IMR-90 (cell line): Measurements from ENCODE around the gene VIPR2. TPM values are rescaled to one million over a fixed set of nuclear protein-coding genes. Genes with fewer than 3 reads are reported as not detected.

Experiments used
- ATAC-seq: fragments of 200-7000 bp; cut with Tn5 transposase; 2 replicates; pipeline ENCODE4 v1.9.1; 2020; ENCODE audit warnings: low read depth, mild to moderate bottlenecking, moderate library complexity
- BruUV-seq: library from RNA; stranded (reverse); fragments of 400-500 nt; replicated peaks from 2 replicates; lab custom pipeline; 2021; lab: Mats Ljungman, UMichigan
- CTCF ChIA-PET: fragments of 300-600 bp; formaldehyde crosslinking; extraction: SDS; loops from one replicate; lab custom pipeline; 2021; ENCODE audit warnings: antibody characterized with exemption; lab: Yijun Ruan, JAX
- POLR2A ChIA-PET: fragments of 300-600 bp; sonication (Branson Sonifier 250); formaldehyde crosslinking; loops from one replicate; lab custom pipeline; 2022; ENCODE audit warnings: antibody characterized with exemption; ENCODE audit not compliant: unreplicated experiment; lab: Charles Lee
- DNase-seq: peaks from one replicate; pipeline ENCODE4 v3.0.0; 2013
- H2AFZ ChIP-seq: replicated peaks from 2 replicates; pipeline ENCODE3; 2013; ENCODE audit warnings: low read length, mild to moderate bottlenecking; ENCODE audit not compliant: poor library complexity
- H2AK5ac ChIP-seq: 2 replicates; pipeline ENCODE4 v1.6.1; 2013; ENCODE audit warnings: low read depth, low read length, inconsistent platforms
- H2AK9ac ChIP-seq: replicated peaks from 2 replicates; pipeline ENCODE3; 2013; ENCODE audit warnings: mild to moderate bottlenecking, low read depth, low read length, moderate library complexity; ENCODE audit not compliant: poor library complexity
- H2BK120ac ChIP-seq: 2 replicates; pipeline ENCODE4 v1.6.1; 2013; ENCODE audit warnings: low read depth, low read length, inconsistent platforms
- H2BK15ac ChIP-seq: 3 replicates; pipeline ENCODE4 v1.6.1; 2013; ENCODE audit warnings: low read depth, low read length, inconsistent platforms
- H2BK20ac ChIP-seq: 2 replicates; pipeline ENCODE4 v1.6.1; 2013; ENCODE audit warnings: low read depth, mild to moderate bottlenecking, inconsistent platforms, low read length, moderate library complexity
- H2BK5ac ChIP-seq: 2 replicates; pipeline ENCODE4 v1.6.1; 2013; ENCODE audit warnings: mild to moderate bottlenecking, low read depth, low read length, inconsistent platforms; ENCODE audit not compliant: poor library complexity, severe bottlenecking
- H3K14ac ChIP-seq: replicated peaks from 2 replicates; pipeline ENCODE4 v1.6.1; 2013; ENCODE audit warnings: low read depth, low read length, inconsistent platforms
- H3K18ac ChIP-seq: 2 replicates; pipeline ENCODE4 v1.6.1; 2013; ENCODE audit warnings: low read depth, low read length, control low read depth
- H3K23ac ChIP-seq: 2 replicates; pipeline ENCODE4 v1.6.1; 2013; ENCODE audit warnings: low read depth, low read length, inconsistent platforms
- H3K27ac ChIP-seq: 2 replicates; pipeline ENCODE4 v1.5.1; 2013; ENCODE audit warnings: mild to moderate bottlenecking, control low read depth, low read length; ENCODE audit not compliant: insufficient read depth
- H3K27me3 ChIP-seq: 2 replicates; pipeline ENCODE4 v1.6.1; 2013; ENCODE audit warnings: low read length; ENCODE audit not compliant: control insufficient read depth, insufficient read depth
- H3K36me3 ChIP-seq: 2 replicates; pipeline ENCODE4 v1.6.1; 2013; ENCODE audit warnings: low read length, mixed read lengths; ENCODE audit not compliant: control insufficient read depth, insufficient read depth
- H3K4ac ChIP-seq: 2 replicates; pipeline ENCODE4 v1.6.1; 2013; ENCODE audit warnings: low read depth, low read length, inconsistent platforms
- H3K4me1 ChIP-seq: 2 replicates; pipeline ENCODE4 v1.6.1; 2013; ENCODE audit warnings: low read length, mixed read lengths; ENCODE audit not compliant: control insufficient read depth, insufficient read depth
- H3K4me2 ChIP-seq: 2 replicates; pipeline ENCODE4 v1.6.1; 2013; ENCODE audit warnings: low read depth, mild to moderate bottlenecking, control low read depth, low read length, moderate library complexity
- H3K4me3 ChIP-seq: 2 replicates; pipeline ENCODE4 v1.5.1; 2013; ENCODE audit warnings: low read depth, mild to moderate bottlenecking, control low read depth, low read length, moderate library complexity; ENCODE audit not compliant: insufficient read depth
- H3K56ac ChIP-seq: 2 replicates; pipeline ENCODE4 v1.6.1; 2013; ENCODE audit warnings: low read length, inconsistent platforms; ENCODE audit not compliant: insufficient read depth; ENCODE audit errors: extremely low read depth
- H3K79me1 ChIP-seq, 2 experiments: 2 replicates each; pipeline ENCODE4 v1.6.1; 2013; ENCODE audit warnings: low read length in 2 of 2, inconsistent platforms in 1 of 2, low read depth in 1 of 2
- H3K9ac ChIP-seq: 2 replicates; pipeline ENCODE4 v1.6.1; 2013; ENCODE audit warnings: low read depth, low read length, control low read depth
- H3K9me1 ChIP-seq: 2 replicates; pipeline ENCODE4 v1.6.1; 2013; ENCODE audit warnings: low read length, inconsistent platforms; ENCODE audit not compliant: insufficient read depth
- H3K9me3 ChIP-seq: 2 replicates; pipeline ENCODE4 v1.6.1; 2013; ENCODE audit warnings: low read length; ENCODE audit not compliant: control insufficient read depth, insufficient read depth
- H4K20me1 ChIP-seq: 2 replicates; pipeline ENCODE4 v1.6.1; 2013; ENCODE audit warnings: low read length, inconsistent platforms; ENCODE audit not compliant: insufficient read depth
- H4K5ac ChIP-seq: 2 replicates; pipeline ENCODE4 v1.6.1; 2013; ENCODE audit warnings: mild to moderate bottlenecking, low read depth, low read length, control low read depth
- H4K8ac ChIP-seq, 2 experiments: 2 replicates each; pipeline ENCODE4 v1.6.1; 2013; ENCODE audit warnings: low read depth in 2 of 2, low read length in 2 of 2, control low read depth in 1 of 2, inconsistent platforms in 1 of 2
- H4K91ac ChIP-seq: 2 replicates; pipeline ENCODE4 v1.6.1; 2013; ENCODE audit warnings: low read depth, low read length, inconsistent platforms; ENCODE audit not compliant: insufficient read depth
- CEBPB ChIP-seq: IDR thresholded peaks from 2 replicates; pipeline ENCODE4 v1.6.1; 2012; ENCODE audit warnings: low read depth, low read length, improper control_type of control experiment
- SMC3 ChIP-seq: fragments of 150-350 bp; IDR thresholded peaks from 2 replicates; pipeline ENCODE4 v1.6.1; 2016; ENCODE audit warnings: low read depth, mild to moderate bottlenecking, antibody characterized with exemption, low read length, moderate library complexity
- WGBS, 2 experiments: methylation state at CpG; one replicate each; pipeline versions ENCODE4 v1.1.5 to v1.1.7; 2013; ENCODE audit warnings: missing lambda C conversion rate in 2 of 2; ENCODE audit not compliant: insufficient read length in 1 of 2; ENCODE audit errors: extremely low coverage in 2 of 2; 5-methylcytosine and 5-hydroxymethylcytosine counted together
- dilution Hi-C: fragments of 300-500 bp; cut with HindIII; formaldehyde crosslinking; loops from one replicate; pipeline ENCODE4 v1.14.3; 2018; ENCODE audit warnings: low sequenced_read_pairs; ENCODE audit not compliant: unreplicated experiment
- in situ Hi-C: fragments of 300-500 bp; cut with MboI; formaldehyde crosslinking; loops from 3 replicates; pipeline ENCODE4 v1.14.3; 2019; ENCODE audit warnings: low sequenced_read_pairs, inconsistent platforms, mixed read lengths
- intact Hi-C: fragments of 100-400 bp; cut with micrococcal nuclease; formaldehyde crosslinking; loops from 2 replicates; pipeline ENCODE4 v1.10.0; 2022
- polyA plus RNA-seq, 3 experiments: library from polyadenylated mRNA; depleted of rRNA; stranded (reverse); fragments of >200 nt; gene quantifications; 2 replicates each; pipeline ENCODE4 v1.2.3, GENCODE V29; 2012; ENCODE audit warnings: low replicate concordance in 1 of 3
- total RNA-seq: library from RNA; depleted of rRNA; stranded (reverse); fragments of >200 nt; gene quantifications from 2 replicates; pipeline ENCODE4 v1.2.3, GENCODE V29; 2012

Gene VIPR2
- total and polyA plus RNA-seq, 2 of the 4 experiments (the other 2 are of a cell fraction) = not detected

- Histone ChIP-seq H2BK120ac (no peak overlapping the region), H3K79me1 (no peaks in the 10 kb centered on the region), H4K5ac (no peak overlapping the region), H4K20me1 (no peaks in the 10 kb centered on the region), H2BK20ac (no peak overlapping the region), H3K56ac (no peak overlapping the region), H3K23ac (no peak overlapping the region), H3K14ac (no peak overlapping the region), H4K8ac (no peak overlapping the region), H4K91ac (no peak overlapping the region), H3K27ac (no peak overlapping the region), H2AK9ac (no peak overlapping the region), H2AFZ (no peak overlapping the region), H3K9ac (no peak overlapping the region), H3K18ac (no peak overlapping the region), H3K9me1 (no peaks in the 10 kb centered on the region), H3K4me3 (no peak overlapping the region), H3K27me3 (no peaks in the 10 kb centered on the region), H3K9me3 (peaks cover 12% of the 10 kb centered on the region; the same call in 1 of the 2 replicates), H2BK5ac (no peak overlapping the region), H2BK15ac (no peak overlapping the region), H2AK5ac (no peak overlapping the region), H3K4ac (no peak overlapping the region), H3K4me1 (no peaks in the 10 kb centered on the region), H3K36me3 (no peaks in the 10 kb centered on the region), H3K4me2 (no peak overlapping the region)
- no peak for DNase-seq
- 47% methylated on average over 3 of the region's 15 CpGs; no CpG with 5 or more reads in 1 of the 2 experiments for WGBS, 2 experiments
- CTCF ChIA-PET = no interaction called here
- in situ Hi-C loops (no loop called here), intact Hi-C loops (no loop called here), dilution Hi-C loops (no loop called here)
- TF ChIP-seq SMC3 = no peak
- TF ChIP-seq CEBPB = no peak
- POLR2A ChIA-PET = no interaction called here
- no TSS peak for BruUV-seq
- no peak for ATAC-seq
Observed at GRCh38 chr7:159049266-159050025, 95.2 kb downstream of the VIPR2 start.
